Measurements from ENCODE around the gene RTN4IP1.

- TF ChIP-seq CTCF (IDR thresholded peaks at IDR 0.05; ENCODE audit: poor library complexity, severe bottlenecking), result no peak
- TF ChIP-seq REST (IDR thresholded peaks at IDR 0.05; ENCODE audit: borderline replicate concordance), result no peak
- no peak for TF ChIP-seq EZH2 (IDR thresholded peaks at IDR 0.05; ENCODE audit: borderline replicate concordance, insufficient read depth, low read length, poor library complexity, severe bottlenecking)
- no peak for TF ChIP-seq EP300 (conservative IDR thresholded peaks at IDR 0.05; ENCODE audit: poor library complexity, severe bottlenecking)
- TF ChIP-seq POLR2AphosphoS5 (IDR thresholded peaks at IDR 0.05), result no peak
- TF ChIP-seq RAD21 (conservative IDR thresholded peaks at IDR 0.05), result no peak
- TF ChIP-seq TAF1 (IDR thresholded peaks at IDR 0.05; ENCODE audit: low read depth), result no peak
- TF ChIP-seq MXI1 (conservative IDR thresholded peaks at IDR 0.05; ENCODE audit: poor library complexity, severe bottlenecking), result no peak
Measured at GRCh38 chr6:106547601-106548453, 81.5 kb downstream of the RTN4IP1 start.
